NB4 (cell line): ENCODE results near the gene DPYSL5.

Source experiments
- CTCF ChIP-seq: IDR thresholded peaks from one replicate; pipeline ENCODE4 v1.5.1; 2012; ENCODE audit warnings: low read depth, low read length
- MAX ChIP-seq: IDR thresholded peaks from 2 replicates; pipeline ENCODE4 v1.6.1; 2011; ENCODE audit warnings: low read depth, low read length
- MYC ChIP-seq: IDR thresholded peaks from 2 replicates; pipeline ENCODE4 v1.6.1; 2011; ENCODE audit warnings: low read depth, low read length
- POLR2A ChIP-seq: IDR thresholded peaks from 2 replicates; pipeline ENCODE4 v1.6.1; 2011; ENCODE audit warnings: mild to moderate bottlenecking; ENCODE audit not compliant: insufficient read length; ENCODE audit errors: extremely low read depth

- TF ChIP-seq POLR2A = no peak
- no peak for TF ChIP-seq CTCF
- no peak for TF ChIP-seq MAX
- no peak for TF ChIP-seq MYC
Measured at GRCh38 chr2:26933431-26934334, 85.8 kb downstream of the DPYSL5 start.
